DOHH2 (cell line): ENCODE measurements around the gene OR4D2.

Source experiments
- H3F3A ChIP-seq: fragments of 200-600 bp; sonication (generic), shearing (Covaris generic); 2 replicates; pipeline ENCODE4 v1.6.0; 2016; ENCODE audit warnings: antibody characterized with exemption, mild to moderate bottlenecking; ENCODE audit not compliant: control insufficient read depth, insufficient read depth
- H3K27ac ChIP-seq: fragments of 200-600 bp; sonication (generic); 2 replicates; pipeline ENCODE4 v1.5.1; 2014; ENCODE audit warnings: low read depth, mild to moderate bottlenecking, low read length, moderate library complexity
- H3K27me3 ChIP-seq: fragments of 200-600 bp; sonication (generic); 2 replicates; pipeline ENCODE4 v1.6.1; 2014; ENCODE audit warnings: mild to moderate bottlenecking, low read length, mixed read lengths; ENCODE audit not compliant: control insufficient read depth
- H3K36me3 ChIP-seq: fragments of 200-600 bp; sonication (generic); 2 replicates; pipeline ENCODE4 v1.6.1; 2014; ENCODE audit warnings: mild to moderate bottlenecking, low read length, moderate library complexity, mixed read lengths; ENCODE audit not compliant: control insufficient read depth
- H3K4me1 ChIP-seq: fragments of 200-600 bp; sonication (generic); 2 replicates; pipeline ENCODE4 v1.6.1; 2014; ENCODE audit warnings: mild to moderate bottlenecking, low read length, mixed read lengths; ENCODE audit not compliant: control insufficient read depth
- H3K4me2 ChIP-seq: fragments of 200-600 bp; sonication (generic); 2 replicates; pipeline ENCODE4 v1.6.0; 2014; ENCODE audit warnings: mild to moderate bottlenecking, low read length, moderate library complexity
- H3K4me3 ChIP-seq: fragments of 200-600 bp; sonication (generic); 2 replicates; pipeline ENCODE4 v1.5.1; 2014; ENCODE audit warnings: mild to moderate bottlenecking, low read length, mixed read lengths
- H3K79me2 ChIP-seq: fragments of 200-600 bp; sonication (generic); 2 replicates; pipeline ENCODE4 v1.6.1; 2014; ENCODE audit warnings: mild to moderate bottlenecking, low read length, mixed read lengths; ENCODE audit not compliant: control insufficient read depth
- H3K9me2 ChIP-seq: fragments of 200-600 bp; sonication (generic); replicated peaks from 2 replicates; pipeline ENCODE4 v1.6.1; 2014; ENCODE audit warnings: mild to moderate bottlenecking, low read length, mixed read lengths; ENCODE audit not compliant: control insufficient read depth
- H3K9me3 ChIP-seq: fragments of 200-600 bp; sonication (generic); 2 replicates; pipeline ENCODE4 v1.6.1; 2014; ENCODE audit warnings: antibody characterized with exemption, low read length, mixed read lengths; ENCODE audit not compliant: control insufficient read depth, insufficient read depth
- H4K20me1 ChIP-seq: fragments of 200-600 bp; sonication (generic); 2 replicates; pipeline ENCODE4 v1.6.0; 2014; ENCODE audit warnings: low read depth, mild to moderate bottlenecking, antibody characterized with exemption, low read length, moderate library complexity; ENCODE audit not compliant: control insufficient read depth, insufficient read depth
- EZH2phosphoT487 ChIP-seq: fragments of 200-600 bp; sonication (generic); IDR thresholded peaks from 2 replicates; pipeline ENCODE4 v1.6.1; 2017; ENCODE audit warnings: borderline replicate concordance, mild to moderate bottlenecking, antibody characterized with exemption, low read length, moderate library complexity, mixed read lengths
- TF ChIP-seq, protein P1 (sequence below): fragments of 200-600 bp; sonication (generic); IDR thresholded peaks from one replicate; pipeline ENCODE4 v1.5.1; 2014; ENCODE audit warnings: antibody characterized with exemption, mild to moderate bottlenecking, low read depth, low read length; ENCODE audit not compliant: poor library complexity, severe bottlenecking

Gene OR4D2

DNA sequence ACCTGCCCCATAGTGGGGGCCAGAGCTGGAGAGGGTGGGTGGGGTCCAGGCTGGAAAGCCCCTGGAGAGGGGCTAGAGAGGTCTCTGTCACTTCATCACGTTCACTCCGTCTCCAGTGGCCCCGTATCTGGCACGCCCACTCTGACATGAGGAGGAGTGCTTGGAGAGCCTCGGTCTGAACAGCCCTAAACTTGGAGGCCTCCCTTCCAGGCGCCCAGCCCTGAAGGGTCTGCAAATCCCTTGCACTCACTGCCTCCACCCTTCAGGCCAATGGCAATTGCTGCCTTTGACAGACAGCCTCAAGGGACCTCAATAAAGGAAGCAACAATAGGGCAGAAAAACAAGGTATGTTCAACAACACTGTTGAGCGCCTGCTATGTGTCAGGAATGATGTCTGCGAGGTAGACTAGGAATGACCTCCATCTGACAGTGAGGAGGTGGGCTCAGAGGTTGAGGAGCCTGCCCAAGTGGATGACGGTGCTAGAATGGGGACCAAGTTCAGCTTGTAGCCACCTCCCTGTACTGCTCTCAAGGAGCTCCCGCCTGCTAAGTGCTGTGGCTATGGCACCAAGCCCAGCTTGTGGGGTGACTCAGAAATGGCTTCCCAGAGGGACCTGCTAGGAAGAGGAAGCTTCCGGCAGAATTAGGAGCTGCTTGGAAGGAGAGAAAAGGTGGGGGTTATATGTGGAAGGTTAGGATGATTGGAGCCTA is 22.8 kb downstream of the OR4D2 start:
- Histone ChIP-seq H3K4me2 (no peak overlapping the region), H3K27me3 (no peaks in the 10 kb centered on the region), H3F3A (no peaks in the 10 kb centered on the region), H3K9me3 (no peaks in the 10 kb centered on the region), H3K27ac (no peak overlapping the region), H3K4me1 (peaks cover 7% of the 10 kb centered on the region; the same call in 1 of the 2 replicates), H4K20me1 (no peaks in the 10 kb centered on the region; the same call in 1 of the 2 replicates), H3K9me2 (no peaks in the 10 kb centered on the region), H3K79me2 (no peaks in the 10 kb centered on the region), H3K4me3 (no peak overlapping the region), H3K36me3 (no peaks in the 10 kb centered on the region)
- no peak for TF ChIP-seq EZH2phosphoT487
- TF ChIP-seq, protein P1, sequence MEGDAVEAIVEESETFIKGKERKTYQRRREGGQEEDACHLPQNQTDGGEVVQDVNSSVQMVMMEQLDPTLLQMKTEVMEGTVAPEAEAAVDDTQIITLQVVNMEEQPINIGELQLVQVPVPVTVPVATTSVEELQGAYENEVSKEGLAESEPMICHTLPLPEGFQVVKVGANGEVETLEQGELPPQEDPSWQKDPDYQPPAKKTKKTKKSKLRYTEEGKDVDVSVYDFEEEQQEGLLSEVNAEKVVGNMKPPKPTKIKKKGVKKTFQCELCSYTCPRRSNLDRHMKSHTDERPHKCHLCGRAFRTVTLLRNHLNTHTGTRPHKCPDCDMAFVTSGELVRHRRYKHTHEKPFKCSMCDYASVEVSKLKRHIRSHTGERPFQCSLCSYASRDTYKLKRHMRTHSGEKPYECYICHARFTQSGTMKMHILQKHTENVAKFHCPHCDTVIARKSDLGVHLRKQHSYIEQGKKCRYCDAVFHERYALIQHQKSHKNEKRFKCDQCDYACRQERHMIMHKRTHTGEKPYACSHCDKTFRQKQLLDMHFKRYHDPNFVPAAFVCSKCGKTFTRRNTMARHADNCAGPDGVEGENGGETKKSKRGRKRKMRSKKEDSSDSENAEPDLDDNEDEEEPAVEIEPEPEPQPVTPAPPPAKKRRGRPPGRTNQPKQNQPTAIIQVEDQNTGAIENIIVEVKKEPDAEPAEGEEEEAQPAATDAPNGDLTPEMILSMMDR, result no peak

GRCh38 chr17:58191241-58191896 is 24.6 kb downstream of the OR4D2 start:
- no peaks in the 10 kb centered on the region for H3F3A ChIP-seq
- H3K9me3 ChIP-seq, result no peaks in the 10 kb centered on the region
- no peaks in the 10 kb centered on the region; the same call in 1 of the 2 replicates for H4K20me1 ChIP-seq
- no peaks in the 10 kb centered on the region for H3K9me2 ChIP-seq
- no peak overlapping the region for H3K27ac ChIP-seq
- no peak overlapping the region for H3K4me3 ChIP-seq
- H3K36me3 ChIP-seq, result no peaks in the 10 kb centered on the region
- H3K27me3 ChIP-seq, result no peaks in the 10 kb centered on the region
- no peak for TF ChIP-seq EZH2phosphoT487
- TF ChIP-seq, protein P1, result no peak
- H3K79me2 ChIP-seq, result no peaks in the 10 kb centered on the region
- H3K4me1 ChIP-seq, result peaks cover under 1% of the 10 kb centered on the region; the same call in 1 of the 2 replicates
- H3K4me2 ChIP-seq, result no peak overlapping the region

- no peaks in the 10 kb centered on the region for H3K27me3 ChIP-seq
- TF ChIP-seq EZH2phosphoT487, result no peak
- TF ChIP-seq, protein P1, result no peak
These were observed 25.8 kb downstream of the OR4D2 start, which contains the start of gene EPX for GRCh38 chr17:58192612-58193011. EPX (plus strand) TSS chr17:58192726; CDS start chr17:58192847, 121 bp downstream.

More at GRCh38 chr17:58192612-58193011, 25.8 kb downstream of the OR4D2 start, which contains the start of gene EPX:
- H3K27ac ChIP-seq, result no peak within 1 kb of the TSS
- no peaks in the 10 kb centered on the region for H3K79me2 ChIP-seq
- no peaks in the 10 kb centered on the region for H3K4me1 ChIP-seq
- no peaks in the 10 kb centered on the region for H3K36me3 ChIP-seq
- no peaks in the 10 kb centered on the region for H3K9me3 ChIP-seq
- no peaks in the 10 kb centered on the region for H3K9me2 ChIP-seq
- H3K4me2 ChIP-seq, result no peak within 1 kb of the TSS
- H3F3A ChIP-seq, result no peaks in the 10 kb centered on the region
- no peak within 1 kb of the TSS for H3K4me3 ChIP-seq
- H4K20me1 ChIP-seq, result no peaks in the 10 kb centered on the region; the same call in 1 of the 2 replicates
